Prostate gland (tissue), 2 donors: Measurements from ENCODE around the gene ACSS1.
A peak's percentile ranks its signal among the peaks of the same experiment; 100 is the strongest.

Source experiments
- CTCF ChIP-seq, 4 experiments: fragments of 200-600 bp in 2 of 4; fragments of 450-650 bp in 2 of 4; sonication (generic) in 2 of 4; IDR thresholded peaks; 1 replicate in 3 of 4; 2 replicates in 1 of 4; pipeline ENCODE4 v1.5.1; 2016 to 2019; ENCODE audit warnings: antibody characterized with exemption in 4 of 4, mild to moderate bottlenecking in 2 of 4, moderate library complexity in 2 of 4
- POLR2A ChIP-seq: fragments of 450-650 bp; IDR thresholded peaks from one replicate; pipeline ENCODE4 v1.6.1; 2016; ENCODE audit warnings: antibody characterized with exemption, mild to moderate bottlenecking
- POLR2AphosphoS5 ChIP-seq: sonication (generic); formaldehyde crosslinking; IDR thresholded peaks from one replicate; pipeline ENCODE4 v1.6.1; 2017; ENCODE audit warnings: antibody characterized with exemption

- TF ChIP-seq CTCF (IDR thresholded peaks at IDR 0.05), result no peak
- no peak for TF ChIP-seq POLR2A
- TF ChIP-seq POLR2AphosphoS5, result peak; percentile 32
Observed at GRCh38 chr20:25058847-25059810, 1.2 kb upstream of the ACSS1 start.
